ENCODE measurements around the gene KCNJ1. TPM values are rescaled to one million over a fixed set of nuclear protein-coding genes. Genes with fewer than 3 reads are reported as not detected.
A peak's percentile ranks its signal among the peaks of the same experiment; 100 is the strongest.

Gene KCNJ1
- total RNA-seq, 5 donors from 2014 or later (not counting 1 experiment from before 2014, with no cell fraction given), result not detected

- H3K27ac Mint-ChIP-seq, result peak overlapping the region; percentile 65 to 82
- no peaks in the 10 kb centered on the region for H3K9me3 Mint-ChIP-seq
- H3K36me3 ChIP-seq (ENCODE audit: control insufficient read depth in 2 of 2, extremely low read depth in 1 of 2, insufficient read depth in 1 of 2, low read length in 1 of 2), result peaks cover 9 to 93% of the 10 kb centered on the region in 2 donors
- peaks cover 66% of the 10 kb centered on the region for H3K36me3 Mint-ChIP-seq
- H3K4me1 ChIP-seq (ENCODE audit: control insufficient read depth in 1 of 2, extremely low read depth in 1 of 2, insufficient read depth in 2 of 2, low read length in 2 of 2), result peaks cover 0 to 7% of the 10 kb centered on the region in 2 experiments
- 88% methylated on average over 5 of the region's 6 CpGs for whole genome bisulfite sequencing (ENCODE audit: insufficient coverage)
- no peak overlapping the region for H3K4me3 ChIP-seq (ENCODE audit: control insufficient read depth in 1 of 2, extremely low read depth in 1 of 2, low read length in 1 of 2)
- no peaks in the 10 kb centered on the region for H3K27me3 Mint-ChIP-seq
- no peaks in the 10 kb centered on the region for H3K9me3 ChIP-seq
- no peak for DNase-seq
- peaks cover 17 to 30% (median 28%) of the 10 kb centered on the region in 3 donors for H3K4me1 Mint-ChIP-seq
- H3K27me3 ChIP-seq (replicated peaks in 1 of 2; ENCODE audit: control insufficient read depth in 2 of 2, extremely low read depth in 1 of 2, insufficient read depth in 2 of 2, low read length in 1 of 2), result no peaks in the 10 kb centered on the region
- CTCF ChIA-PET, result no interaction called here
- ATAC-seq (replicated peaks in 1 of 4), result no peak
- H3K4me3 Mint-ChIP-seq, result no peak overlapping the region
- no peak overlapping the region for H3K27ac ChIP-seq (ENCODE audit: low read length)
- POLR2A ChIA-PET, result no interaction called here
Measured at GRCh38 chr11:128803449-128804245, 63.4 kb downstream of the KCNJ1 start.

DNA sequence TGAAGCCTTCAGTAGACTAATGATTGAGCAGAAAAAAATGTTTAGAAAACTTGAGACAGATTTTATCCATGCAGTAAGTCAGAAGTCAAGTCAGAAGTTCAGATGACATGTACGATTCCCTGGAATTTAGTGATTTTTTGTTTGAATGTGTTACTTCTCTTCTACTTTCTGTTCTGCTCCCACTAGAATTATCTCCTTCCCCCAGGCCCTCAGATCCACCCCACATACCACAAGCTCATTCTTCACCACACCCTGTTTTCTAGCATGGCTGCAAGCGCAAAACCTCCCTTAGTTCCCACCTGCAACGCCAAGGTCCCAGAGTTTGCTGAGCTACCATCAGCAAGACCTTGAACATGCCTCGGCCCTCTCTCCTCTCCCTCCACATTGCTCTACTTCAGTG lies 64.1 kb downstream of the KCNJ1 start:
- peaks cover 0 to 7% of the 10 kb centered on the region in 2 experiments for H3K4me1 ChIP-seq (ENCODE audit: control insufficient read depth in 1 of 2, extremely low read depth in 1 of 2, insufficient read depth in 2 of 2, low read length in 2 of 2)
- no peaks in the 10 kb centered on the region for H3K9me3 ChIP-seq
- H3K27me3 Mint-ChIP-seq, result no peaks in the 10 kb centered on the region
- no peak overlapping the region for H3K4me3 Mint-ChIP-seq
- ChIA-PET POLR2A (interaction anchor here in 1 of 2 donors (0.5 kb wide), 1 partner anchor 60 kb away, joined by 3 read pairs; no protein-coding TSS in a partner anchor), CTCF (interaction anchor here in 1 of 2 donors (0.8 kb wide), 1 partner anchor 645 kb away, joined by 3 read pairs; no protein-coding TSS in a partner anchor)
- peaks cover 17 to 30% (median 28%) of the 10 kb centered on the region in 3 donors for H3K4me1 Mint-ChIP-seq
- H3K27ac Mint-ChIP-seq, result peak overlapping the region; percentile 65 to 82
- ATAC-seq (replicated peaks in 1 of 4) (no peak), DNase-seq (no peak)
- peaks cover 9 to 94% of the 10 kb centered on the region in 2 donors for H3K36me3 ChIP-seq (ENCODE audit: control insufficient read depth in 2 of 2, extremely low read depth in 1 of 2, insufficient read depth in 1 of 2, low read length in 1 of 2)
- 92% methylated on average over 3 of the region's 4 CpGs for WGBS (ENCODE audit: insufficient coverage)
- H3K4me3 ChIP-seq (ENCODE audit: control insufficient read depth in 1 of 2, extremely low read depth in 1 of 2, low read length in 1 of 2), result no peak overlapping the region
- no peak overlapping the region for H3K27ac ChIP-seq (ENCODE audit: low read length)
- H3K9me3 Mint-ChIP-seq, result no peaks in the 10 kb centered on the region
- peaks cover 70% of the 10 kb centered on the region for H3K36me3 Mint-ChIP-seq
- H3K27me3 ChIP-seq (replicated peaks in 1 of 2; ENCODE audit: control insufficient read depth in 2 of 2, extremely low read depth in 1 of 2, insufficient read depth in 2 of 2, low read length in 1 of 2), result no peaks in the 10 kb centered on the region

GRCh38 chr11:128802358-128802981 lies 64.6 kb downstream of the KCNJ1 start:
- Histone ChIP-seq H3K36me3 (ENCODE audit: control insufficient read depth in 2 of 2, extremely low read depth in 1 of 2, insufficient read depth in 1 of 2, low read length in 1 of 2) (peaks cover 9 to 94% of the 10 kb centered on the region in 2 donors), H3K4me3 (ENCODE audit: control insufficient read depth in 1 of 2, extremely low read depth in 1 of 2, low read length in 1 of 2) (no peak overlapping the region), H3K9me3 (no peaks in the 10 kb centered on the region), H3K27ac (ENCODE audit: low read length) (no peak overlapping the region), H3K4me1 (ENCODE audit: control insufficient read depth in 1 of 2, extremely low read depth in 1 of 2, insufficient read depth in 2 of 2, low read length in 2 of 2) (peaks cover 0 to 7% of the 10 kb centered on the region in 2 experiments), H3K27me3 (replicated peaks in 1 of 2; ENCODE audit: control insufficient read depth in 2 of 2, extremely low read depth in 1 of 2, insufficient read depth in 2 of 2, low read length in 1 of 2) (no peaks in the 10 kb centered on the region)
- ATAC-seq (replicated peaks in 1 of 4), result no peak
- 92% methylated on average over 4 of the region's 4 CpGs for WGBS (ENCODE audit: insufficient coverage)
- peak in 1 of 35 experiments; percentile 8 for DNase-seq
- H3K4me1 Mint-ChIP-seq, result peaks cover 17 to 30% (median 28%) of the 10 kb centered on the region in 3 donors
- peak overlapping the region; percentile 10 to 46 for H3K27ac Mint-ChIP-seq
- H3K9me3 Mint-ChIP-seq, result no peaks in the 10 kb centered on the region
- CTCF ChIA-PET, result interaction anchor here in 1 of 2 donors (0.8 kb wide), 1 partner anchor 644 kb away, joined by 3 read pairs; no protein-coding TSS in a partner anchor
- no peak overlapping the region for H3K4me3 Mint-ChIP-seq
- H3K36me3 Mint-ChIP-seq, result peaks cover 70% of the 10 kb centered on the region
- POLR2A ChIA-PET, result interaction anchor here in 1 of 2 donors (0.5 kb wide), 1 partner anchor 61 kb away, joined by 3 read pairs; no protein-coding TSS in a partner anchor
- H3K27me3 Mint-ChIP-seq, result no peaks in the 10 kb centered on the region

DNA sequence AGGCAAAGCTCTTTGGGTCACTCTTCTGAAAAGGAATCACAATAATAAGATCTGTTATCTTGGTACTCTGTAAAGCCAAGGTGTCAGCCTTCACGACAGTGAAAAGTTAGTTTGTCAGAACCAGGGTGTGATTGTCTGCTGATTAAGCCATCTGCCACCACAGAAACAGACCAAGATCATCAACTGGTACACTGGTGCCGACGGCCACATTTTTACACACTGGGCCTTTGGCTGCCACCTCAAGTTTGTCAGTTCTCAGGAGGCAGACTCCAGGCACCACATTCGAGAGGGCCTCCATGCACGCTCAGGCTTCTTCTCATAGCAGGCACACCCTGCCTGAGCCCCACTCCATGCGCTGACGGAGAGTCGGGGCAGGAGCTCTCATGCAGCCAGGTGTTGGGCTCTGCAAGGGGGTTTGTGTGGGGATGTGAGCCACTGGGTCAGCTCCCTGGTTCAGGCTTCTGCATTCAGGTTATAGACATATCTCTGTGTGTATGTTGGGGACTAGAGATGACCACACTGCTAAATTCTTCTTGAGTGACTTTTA lies 66.2 kb downstream of the KCNJ1 start:
- POLR2A ChIA-PET, result no interaction called here

GRCh38 chr11:128796270-128796669 lies 70.8 kb downstream of the KCNJ1 start:
- Mint-ChIP-seq H3K36me3 (peaks cover 49% of the 10 kb centered on the region), H3K4me1 (peaks cover 19 to 42% (median 27%) of the 10 kb centered on the region in 3 donors), H3K27ac (peak overlapping the region; percentile 68 to 70), H3K4me3 (no peak overlapping the region), H3K9me3 (no peaks in the 10 kb centered on the region), H3K27me3 (no peaks in the 10 kb centered on the region)
- POLR2A ChIA-PET, result no interaction called here
- ATAC-seq (replicated peaks in 1 of 4), result peak in 2 of 4 experiments; percentile 35 to 43
- DNase-seq, result no peak
- H3K27me3 ChIP-seq (replicated peaks in 1 of 2; ENCODE audit: control insufficient read depth in 2 of 2, extremely low read depth in 1 of 2, insufficient read depth in 2 of 2, low read length in 1 of 2), result no peaks in the 10 kb centered on the region
- H3K9me3 ChIP-seq, result no peaks in the 10 kb centered on the region
- no peak overlapping the region for H3K27ac ChIP-seq (ENCODE audit: low read length)
- peaks cover 10 to 83% of the 10 kb centered on the region in 2 donors for H3K36me3 ChIP-seq (ENCODE audit: control insufficient read depth in 2 of 2, extremely low read depth in 1 of 2, insufficient read depth in 1 of 2, low read length in 1 of 2)
- peaks cover 0 to 8% of the 10 kb centered on the region in 2 experiments for H3K4me1 ChIP-seq (ENCODE audit: control insufficient read depth in 1 of 2, extremely low read depth in 1 of 2, insufficient read depth in 2 of 2, low read length in 2 of 2)
- no peak overlapping the region for H3K4me3 ChIP-seq (ENCODE audit: control insufficient read depth in 1 of 2, extremely low read depth in 1 of 2, low read length in 1 of 2)
- WGBS (ENCODE audit: insufficient coverage), result no CpG with 5 or more reads among the region's 2 CpGs
- CTCF ChIA-PET, result no interaction called here

More for the DNA sequence above, 66.2 kb downstream of the KCNJ1 start:
- CTCF ChIA-PET, result interaction anchor here in 1 of 2 donors (1.0 kb wide), 1 partner anchor 17 kb away, joined by 4 read pairs; no protein-coding TSS in a partner anchor
- H3K4me3 Mint-ChIP-seq, result no peak overlapping the region
- H3K36me3 ChIP-seq (ENCODE audit: control insufficient read depth in 2 of 2, extremely low read depth in 1 of 2, insufficient read depth in 1 of 2, low read length in 1 of 2), result peaks cover 4 to 87% of the 10 kb centered on the region in 2 donors
- H3K4me1 Mint-ChIP-seq, result peaks cover 23 to 37% (median 32%) of the 10 kb centered on the region in 3 donors
- H3K4me1 ChIP-seq (ENCODE audit: control insufficient read depth in 1 of 2, extremely low read depth in 1 of 2, insufficient read depth in 2 of 2, low read length in 2 of 2), result peaks cover 0 to 7% of the 10 kb centered on the region in 2 experiments
- H3K27me3 Mint-ChIP-seq, result no peaks in the 10 kb centered on the region
- DNase-seq, result no peak
- 100% methylated on average over 5 of the region's 8 CpGs for WGBS (ENCODE audit: insufficient coverage)
- ATAC-seq (replicated peaks in 1 of 4), result no peak
- no peak overlapping the region for H3K4me3 ChIP-seq (ENCODE audit: control insufficient read depth in 1 of 2, extremely low read depth in 1 of 2, low read length in 1 of 2)
- peaks cover 65% of the 10 kb centered on the region for H3K36me3 Mint-ChIP-seq
- H3K27ac Mint-ChIP-seq, result peak overlapping the region in 1 of 2 donors; percentile 49
- H3K27me3 ChIP-seq (replicated peaks in 1 of 2; ENCODE audit: control insufficient read depth in 2 of 2, extremely low read depth in 1 of 2, insufficient read depth in 2 of 2, low read length in 1 of 2), result no peaks in the 10 kb centered on the region
- no peaks in the 10 kb centered on the region for H3K9me3 ChIP-seq
- no peak overlapping the region for H3K27ac ChIP-seq (ENCODE audit: low read length)
- H3K9me3 Mint-ChIP-seq, result no peaks in the 10 kb centered on the region

- H3K4me1 Mint-ChIP-seq, result peaks cover 13 to 35% (median 17%) of the 10 kb centered on the region in 3 donors
- Histone ChIP-seq H3K4me1 (ENCODE audit: control insufficient read depth in 1 of 2, extremely low read depth in 1 of 2, insufficient read depth in 2 of 2, low read length in 2 of 2) (peaks cover 0 to 4% of the 10 kb centered on the region in 2 experiments), H3K27me3 (replicated peaks in 1 of 2; ENCODE audit: control insufficient read depth in 2 of 2, extremely low read depth in 1 of 2, insufficient read depth in 2 of 2, low read length in 1 of 2) (no peaks in the 10 kb centered on the region), H3K36me3 (ENCODE audit: control insufficient read depth in 2 of 2, extremely low read depth in 1 of 2, insufficient read depth in 1 of 2, low read length in 1 of 2) (peaks cover 11 to 81% of the 10 kb centered on the region in 2 donors), H3K4me3 (ENCODE audit: control insufficient read depth in 1 of 2, extremely low read depth in 1 of 2, low read length in 1 of 2) (no peak overlapping the region), H3K27ac (ENCODE audit: low read length) (no peak overlapping the region), H3K9me3 (no peaks in the 10 kb centered on the region)
- H3K27me3 Mint-ChIP-seq, result no peaks in the 10 kb centered on the region
- WGBS (ENCODE audit: insufficient coverage), result 90% methylated on average over 8 of the region's 11 CpGs
- DNase-seq (no peak), ATAC-seq (replicated peaks in 1 of 4) (no peak)
- H3K4me3 Mint-ChIP-seq, result no peak overlapping the region
- H3K36me3 Mint-ChIP-seq, result peaks cover 46% of the 10 kb centered on the region
- H3K27ac Mint-ChIP-seq, result no peak overlapping the region
- CTCF ChIA-PET, result interaction anchor here in 1 of 2 donors (0.7 kb wide), 1 partner anchor 676 kb away, joined by 4 read pairs; no protein-coding TSS in a partner anchor
- POLR2A ChIA-PET, result no interaction called here
- no peaks in the 10 kb centered on the region for H3K9me3 Mint-ChIP-seq
Measured at GRCh38 chr11:128790196-128790595, 76.9 kb downstream of the KCNJ1 start.
